H1 (cell line): Measurements from ENCODE around the gene PDIA5. TPM values are rescaled to one million over a fixed set of nuclear protein-coding genes. Genes with fewer than 3 reads are reported as not detected.

Experiments used
- CTCF ChIA-PET: fragments of 300-600 bp; sonication (Branson Sonifier 250); formaldehyde crosslinking; loops from one replicate; lab custom pipeline; 2021; ENCODE audit not compliant: partially characterized antibody; lab: Charles Lee
- POLR2A ChIA-PET: fragments of 300-600 bp; sonication (Branson Sonifier 250); formaldehyde crosslinking; loops from one replicate; lab custom pipeline; 2021; ENCODE audit warnings: inconsistent platforms; ENCODE audit not compliant: partially characterized antibody; lab: Charles Lee
- DNase-seq, 2 experiments: peaks; one replicate each; pipeline versions ENCODE4 v3.0.0 to v3.0.0-alpha.2; 2010 to 2022; ENCODE audit warnings: low spot score in 2 of 2, low read depth in 1 of 2, mixed read lengths in 1 of 2
- FAIRE-seq: peaks from 2 replicates; lab custom pipeline; 2011; peaks lifted over from hg19 to GRCh38; lab: Jason Lieb, UNC
- H2AFZ ChIP-seq: 2 replicates; pipeline ENCODE4 v1.8.1; 2012; ENCODE audit warnings: low read length, inconsistent platforms
- H2AK5ac ChIP-seq: 2 replicates; pipeline ENCODE4 v1.6.1; 2013; ENCODE audit warnings: low read depth, low read length
- H2BK120ac ChIP-seq: replicated peaks from 2 replicates; pipeline ENCODE3; 2013; ENCODE audit warnings: low read depth, low read length, inconsistent platforms
- H2BK12ac ChIP-seq: 2 replicates; pipeline ENCODE4 v1.6.1; 2013; ENCODE audit warnings: low read depth, low read length
- H2BK15ac ChIP-seq: 2 replicates; pipeline ENCODE4 v1.6.1; 2013; ENCODE audit warnings: low read length
- H2BK20ac ChIP-seq: 2 replicates; pipeline ENCODE4 v1.6.1; 2013; ENCODE audit warnings: low read length
- H2BK5ac ChIP-seq: 2 replicates; pipeline ENCODE4 v1.6.1; 2013; ENCODE audit warnings: low read depth, low read length
- H3K14ac ChIP-seq: 2 replicates; pipeline ENCODE4 v1.6.1; 2013; ENCODE audit warnings: inconsistent platforms; ENCODE audit not compliant: insufficient read length
- H3K18ac ChIP-seq: 2 replicates; pipeline ENCODE4 v1.6.1; 2013; ENCODE audit warnings: low read length; ENCODE audit errors: extremely low read depth
- H3K23ac ChIP-seq: 2 replicates; pipeline ENCODE4 v1.6.1; 2013; ENCODE audit warnings: inconsistent platforms; ENCODE audit not compliant: insufficient read length
- H3K23me2 ChIP-seq: 2 replicates; pipeline ENCODE4 v1.6.1; 2013; ENCODE audit warnings: low read depth, low read length
- H3K27ac ChIP-seq: 2 replicates; pipeline ENCODE4 v1.6.1; 2011; ENCODE audit warnings: low read depth, low read length, inconsistent platforms
- H3K27me3 ChIP-seq, 4 experiments: replicated peaks in 1 of 4; 1 replicate in 1 of 4; 2 replicates in 3 of 4; pipeline versions ENCODE4 v1.6.1 to v1.8.1; 2011 to 2013; ENCODE audit warnings: low read length in 3 of 4, mild to moderate bottlenecking in 3 of 4, inconsistent platforms in 2 of 4, mixed read lengths in 2 of 4, moderate library complexity in 1 of 4; ENCODE audit not compliant: control insufficient read depth in 3 of 4, insufficient read depth in 3 of 4; ENCODE audit errors: extremely low read depth in 1 of 4
- H3K36me3 ChIP-seq, 4 experiments: 2 replicates each; pipeline versions ENCODE4 v1.6.1 to v1.8.1; 2011 to 2013; ENCODE audit warnings: mild to moderate bottlenecking in 4 of 4, low read length in 3 of 4, moderate library complexity in 2 of 4, control low read depth in 1 of 4, inconsistent platforms in 1 of 4; ENCODE audit not compliant: insufficient read depth in 4 of 4, control insufficient read depth in 2 of 4
- H3K4ac ChIP-seq: replicated peaks from 2 replicates; pipeline ENCODE3; 2013; ENCODE audit warnings: low read length, low read depth, mixed read lengths, inconsistent platforms; ENCODE audit not compliant: insufficient read length
- H3K4me1 ChIP-seq, 4 experiments: replicated peaks in 1 of 4; 1 replicate in 1 of 4; 2 replicates in 3 of 4; pipeline versions ENCODE4 v1.6.1 to v1.8.1; 2011 to 2013; ENCODE audit warnings: low read length in 3 of 4, inconsistent platforms in 2 of 4, mixed read lengths in 1 of 4; ENCODE audit not compliant: insufficient read depth in 4 of 4, control insufficient read depth in 3 of 4
- H3K4me2 ChIP-seq, 2 experiments: 2 replicates each; pipeline versions ENCODE4 v1.6.1 to v1.8.1; 2011 to 2013; ENCODE audit warnings: low read depth in 2 of 2, low read length in 2 of 2, control low read depth in 1 of 2, inconsistent platforms in 1 of 2, mild to moderate bottlenecking in 1 of 2; ENCODE audit not compliant: insufficient read depth in 1 of 2
- H3K4me3 ChIP-seq, 4 experiments: fragments of 200-600, 300-600 bp in 1 of 4; sonication (generic), shearing (Covaris generic), sonication (Bioruptor Twin) in 1 of 4; 2 replicates each; pipeline versions ENCODE4 v1.5.1 to v1.8.1; 2011 to 2016; ENCODE audit warnings: low read length in 4 of 4, low read depth in 3 of 4, control low read depth in 2 of 4, inconsistent platforms in 2 of 4, mild to moderate bottlenecking in 2 of 4, mixed read lengths in 1 of 4, moderate library complexity in 1 of 4; ENCODE audit not compliant: insufficient read depth in 2 of 4; ENCODE audit errors: extremely low read depth in 1 of 4
- H3K56ac ChIP-seq: replicated peaks from 2 replicates; pipeline ENCODE3; 2013; ENCODE audit warnings: low read depth, mild to moderate bottlenecking, mixed read lengths, low read length, inconsistent platforms; ENCODE audit not compliant: insufficient read length
- H3K79me1 ChIP-seq: 2 replicates; pipeline ENCODE4 v1.6.1; 2013; ENCODE audit warnings: low read depth, low read length, control low read depth
- H3K79me2 ChIP-seq, 2 experiments: 2 replicates each; pipeline versions ENCODE4 v1.6.1 to v1.8.1; 2012 to 2013; ENCODE audit warnings: low read length in 2 of 2, mild to moderate bottlenecking in 2 of 2, inconsistent platforms in 1 of 2; ENCODE audit not compliant: insufficient read depth in 2 of 2, control insufficient read depth in 1 of 2
- H3K9ac ChIP-seq, 4 experiments: replicated peaks in 1 of 4; 1 replicate in 1 of 4; 2 replicates in 3 of 4; pipeline versions ENCODE4 v1.6.1 to v1.8.1; 2011 to 2013; ENCODE audit warnings: low read depth in 3 of 4, low read length in 3 of 4, control low read depth in 2 of 4, mild to moderate bottlenecking in 2 of 4, moderate library complexity in 2 of 4, inconsistent platforms in 1 of 4; ENCODE audit errors: extremely low read depth in 1 of 4
- H3K9me3 ChIP-seq, 2 experiments: 2 replicates each; pipeline versions ENCODE4 v1.6.1 to v1.8.1; 2012 to 2013; ENCODE audit warnings: mild to moderate bottlenecking in 2 of 2, moderate library complexity in 2 of 2, control low read depth in 1 of 2, inconsistent platforms in 1 of 2, low read depth in 1 of 2, low read length in 1 of 2, mixed read lengths in 1 of 2; ENCODE audit not compliant: insufficient read depth in 2 of 2
- H4K20me1 ChIP-seq, 2 experiments: replicated peaks in 1 of 2; 2 replicates each; pipeline versions ENCODE3 to v1.8.1; 2011 to 2013; ENCODE audit warnings: inconsistent platforms in 2 of 2, low read length in 2 of 2, mild to moderate bottlenecking in 1 of 2; ENCODE audit not compliant: insufficient read depth in 2 of 2, control insufficient read depth in 1 of 2
- H4K5ac ChIP-seq: 2 replicates; pipeline ENCODE4 v1.6.1; 2013; ENCODE audit warnings: low read length, low read depth, mixed read lengths, inconsistent platforms; ENCODE audit not compliant: insufficient read length
- H4K8ac ChIP-seq: 2 replicates; pipeline ENCODE4 v1.8.0; 2013; ENCODE audit warnings: mild to moderate bottlenecking, moderate library complexity, low read length, inconsistent platforms; ENCODE audit not compliant: insufficient read depth; ENCODE audit errors: extremely low read depth
- H4K91ac ChIP-seq: replicated peaks from 2 replicates; pipeline ENCODE3; 2013; ENCODE audit warnings: low read length, mixed read lengths, inconsistent platforms; ENCODE audit not compliant: insufficient read length
- ASH2L ChIP-seq: fragments of 200-600, 300-600 bp; sonication (generic); IDR thresholded peaks from one replicate; pipeline ENCODE4 v1.7.1; 2017; ENCODE audit warnings: low read length
- ATF3 ChIP-seq: IDR thresholded peaks from 2 replicates; pipeline ENCODE4 v1.6.1; 2011; ENCODE audit warnings: low read depth, mild to moderate bottlenecking, low read length; ENCODE audit not compliant: insufficient read depth
- CHD1 ChIP-seq: IDR thresholded peaks from 2 replicates; pipeline ENCODE4 v1.6.1; 2012; ENCODE audit warnings: low read depth, low read length, improper control_type of control experiment
- CHD2 ChIP-seq: IDR thresholded peaks from 2 replicates; pipeline ENCODE4 v1.6.1; 2012; ENCODE audit warnings: low read length, improper control_type of control experiment
- MAFK ChIP-seq: IDR thresholded peaks from 2 replicates; pipeline ENCODE4 v1.6.1; 2012; ENCODE audit warnings: low read depth, mild to moderate bottlenecking, improper control_type of control experiment, low read length
- POLR2A ChIP-seq, 2 experiments: IDR thresholded peaks; 1 replicate in 1 of 2; 2 replicates in 1 of 2; pipeline ENCODE4 v1.6.1; 2011; ENCODE audit warnings: low read depth in 2 of 2, low read length in 2 of 2, mild to moderate bottlenecking in 2 of 2; ENCODE audit errors: control extremely low read depth in 1 of 2
- RXRA ChIP-seq: IDR thresholded peaks from 2 replicates; pipeline ENCODE4 v1.6.1; 2011; ENCODE audit warnings: low read depth, mild to moderate bottlenecking, low read length, moderate library complexity; ENCODE audit not compliant: insufficient read depth
- SUZ12 ChIP-seq: fragments of 200-600 bp; sonication (generic); IDR thresholded peaks from 2 replicates; pipeline ENCODE4 v1.6.1; 2012; ENCODE audit warnings: mild to moderate bottlenecking, inconsistent platforms, low read length, moderate library complexity, mixed read lengths
- WGBS, 2 experiments: shearing (Covaris generic) in 1 of 2; methylation state at CpG; one replicate each; pipeline versions ENCODE4 v1.1.6 to v1.1.7; 2013 to 2015; ENCODE audit warnings: low lambda C conversion rate in 2 of 2, mixed read lengths in 2 of 2, inconsistent platforms in 1 of 2, low coverage in 1 of 2, missing lambda C conversion rate in 1 of 2; ENCODE audit not compliant: insufficient replicate concordance in 2 of 2, insufficient coverage in 1 of 2, insufficient read length in 1 of 2; ENCODE audit errors: extremely low coverage in 1 of 2, missing lambda C conversion rate in 1 of 2; 5-methylcytosine and 5-hydroxymethylcytosine counted together
- polyA plus RNA-seq, 7 experiments: library from polyadenylated mRNA; depleted of rRNA in 3 of 7; stranded (reverse) in 5 of 7; unstranded in 2 of 7; fragments of >200 nt in 5 of 7; fragments of 200-250 nt in 2 of 7; gene quantifications; 1 replicate in 5 of 7; 2 replicates in 1 of 7; 4 replicates in 1 of 7; pipeline versions ENCODE4 v1.2.1 to v1.2.3, GENCODE V29; 2011 to 2013; ENCODE audit warnings: missing spikeins in 2 of 7, mixed read lengths in 2 of 7
- total RNA-seq: library from RNA; stranded (reverse); fragmentation: NEBNext Ultra II Directional; extraction: Animal tissue kit (Norgen Biotek cat#: 25700); gene quantifications from 2 replicates; pipeline ENCODE4 v1.2.1, GENCODE V29; 2021

The PDIA5 gene
- total and polyA plus RNA-seq, 2 of the 8 experiments (the other 6 are each of a cell fraction or from before 2014, with no cell fraction given): 18.2 to 32.8 TPM

DNA sequence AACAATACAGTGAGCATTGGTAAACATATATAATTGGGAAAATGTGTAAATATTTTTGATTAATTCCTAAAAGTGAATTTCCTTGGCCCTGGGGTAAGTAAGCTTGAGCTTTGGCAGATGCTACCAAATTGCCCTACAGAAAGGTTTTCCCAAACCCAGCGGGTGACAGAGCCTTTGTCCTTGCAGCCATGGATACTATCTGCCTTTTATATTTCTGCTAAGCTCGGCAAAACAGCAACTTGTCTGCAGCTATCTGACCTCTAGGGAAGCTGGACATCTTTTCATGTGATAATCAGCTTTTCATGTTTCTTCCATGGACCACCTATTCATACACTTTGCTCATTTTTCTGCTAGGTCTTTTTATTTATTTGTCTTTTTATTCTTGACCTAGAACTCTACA lies 70.2 kb downstream of the PDIA5 start:
- ChIA-PET POLR2A (no interaction called here), CTCF (interaction anchor here (1.0 to 2.0 kb wide), 4 partner anchors 16 to 238 kb away, joined by 3 to 5 read pairs (median 4); no protein-coding TSS in a partner anchor)
- peaks cover 0 to 2% (median 0%) of the 10 kb centered on the region in 4 experiments; a peak in 2 of 7 replicates for H3K4me1 ChIP-seq
- H4K8ac ChIP-seq: no peak overlapping the region
- no peak overlapping the region for H3K18ac ChIP-seq
- H3K4ac ChIP-seq: no peak overlapping the region
- DNase-seq: no peak
- 70% methylated on average over 2 of the region's 2 CpGs; no CpG with 5 or more reads in 1 of the 2 experiments for WGBS, 2 experiments
- H3K23me2 ChIP-seq: no peaks in the 10 kb centered on the region
- no peak overlapping the region for H3K9ac ChIP-seq
- TF ChIP-seq CHD2 (no peak), SUZ12 (no peak), MAFK (peak; percentile 94), CHD1 (no peak), POLR2A (IDR thresholded peaks at IDR 0.05; ENCODE audit: control extremely low read depth in 1 of 2, low read depth in 2 of 2, low read length in 2 of 2) (no peak), ASH2L (no peak), RXRA (no peak), ATF3 (no peak)
- no peak overlapping the region for H3K23ac ChIP-seq
- H3K79me1 ChIP-seq: peaks cover 2% of the 10 kb centered on the region; the same call in 1 of the 2 replicates
- no peak overlapping the region for H3K14ac ChIP-seq
- no peak overlapping the region for H2BK15ac ChIP-seq
- H2AFZ ChIP-seq: no peak overlapping the region
- no peaks in the 10 kb centered on the region for H3K9me3 ChIP-seq
- H4K20me1 ChIP-seq: peaks cover 2 to 5% of the 10 kb centered on the region in 2 experiments
- no peaks in the 10 kb centered on the region for H3K27me3 ChIP-seq
- H4K91ac ChIP-seq: no peak overlapping the region
- H2BK20ac ChIP-seq: no peak overlapping the region
- H3K4me2 ChIP-seq: no peak overlapping the region
- H3K27ac ChIP-seq: no peak overlapping the region
- FAIRE-seq: no peak
- no peak overlapping the region for H2BK12ac ChIP-seq
- H2BK5ac ChIP-seq: no peak overlapping the region
- no peak overlapping the region for H2BK120ac ChIP-seq
- no peak overlapping the region for H2AK5ac ChIP-seq
- no peak overlapping the region for H3K4me3 ChIP-seq
- H3K56ac ChIP-seq: no peak overlapping the region
- peaks cover 0 to under 1% (median 0%) of the 10 kb centered on the region in 4 experiments; a peak in 2 of 8 replicates for H3K36me3 ChIP-seq
- 0 out of 4 replicates have a peak, but pooled peaks cover 0 to 2% of the 10 kb centered on the region in 2 experiments for H3K79me2 ChIP-seq
- no peak overlapping the region for H4K5ac ChIP-seq
